ENCODE data around the gene RAB37.

Gene RAB37

DNA sequence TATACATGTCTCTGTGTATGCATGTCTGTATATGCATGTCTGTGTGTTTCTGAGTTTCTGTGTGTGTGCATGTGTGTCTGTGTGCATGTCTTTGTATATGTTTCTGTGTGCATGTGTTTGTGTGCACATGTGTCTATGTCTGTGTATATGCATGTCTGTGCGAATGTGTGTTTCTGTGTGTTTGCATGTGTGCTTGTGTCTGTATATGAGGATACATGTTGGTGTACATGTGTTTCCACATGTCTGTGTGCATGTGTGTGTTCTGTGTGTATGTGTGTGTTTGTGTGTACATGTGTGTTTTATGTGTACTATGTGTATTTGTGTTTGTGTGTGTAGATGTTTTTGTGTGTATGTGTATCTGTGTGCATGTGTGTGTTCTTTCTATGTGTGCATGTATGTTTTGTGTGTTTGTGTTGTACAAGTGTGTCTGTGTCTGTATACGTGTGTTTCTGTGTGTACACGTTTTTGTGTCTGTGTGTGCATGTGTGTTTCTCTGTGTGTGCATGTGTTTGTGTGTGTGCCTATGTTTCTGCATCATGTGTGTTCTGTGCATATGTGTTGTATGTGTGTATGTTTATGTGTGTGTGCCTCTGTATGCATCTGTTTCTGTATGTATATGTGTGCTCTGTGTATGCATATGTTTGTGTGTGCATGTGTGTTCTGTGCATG lies 8.9 kb upstream of the RAB37 start:
- no peak for TF ChIP-seq CTCF (IDR thresholded peaks at IDR 0.05; ENCODE audit: low read depth, low read length)
- no peak for DNase-seq (ENCODE audit: extremely low read depth, low read depth)

- no peak for DNase-seq (ENCODE audit: extremely low read depth, low read depth)
- no peak for TF ChIP-seq CTCF (IDR thresholded peaks at IDR 0.05; ENCODE audit: low read depth, low read length)
Observed at GRCh38 chr17:74728702-74729075, 8.4 kb upstream of the RAB37 start.

- no peak for DNase-seq (ENCODE audit: extremely low read depth, low read depth)
- TF ChIP-seq CTCF (IDR thresholded peaks at IDR 0.05; ENCODE audit: low read depth, low read length): no peak
Observed at GRCh38 chr17:74729368-74729767, 7.7 kb upstream of the RAB37 start.

GRCh38 chr17:74729866-74730265 lies 7.2 kb upstream of the RAB37 start:
- no peak for DNase-seq (ENCODE audit: extremely low read depth, low read depth)
- TF ChIP-seq CTCF (IDR thresholded peaks at IDR 0.05; ENCODE audit: low read depth, low read length): no peak

GRCh38 chr17:74730491-74731346 lies 6.3 kb upstream of the RAB37 start:
- no peak for DNase-seq (ENCODE audit: extremely low read depth, low read depth)

GRCh38 chr17:74731347-74731605 lies 5.8 kb upstream of the RAB37 start:
- TF ChIP-seq CTCF (IDR thresholded peaks at IDR 0.05; ENCODE audit: low read depth, low read length): no peak
- no peak for DNase-seq (ENCODE audit: extremely low read depth, low read depth)

More at GRCh38 chr17:74730491-74731346, 6.3 kb upstream of the RAB37 start:
- no peak for TF ChIP-seq CTCF (IDR thresholded peaks at IDR 0.05; ENCODE audit: low read depth, low read length)

DNA sequence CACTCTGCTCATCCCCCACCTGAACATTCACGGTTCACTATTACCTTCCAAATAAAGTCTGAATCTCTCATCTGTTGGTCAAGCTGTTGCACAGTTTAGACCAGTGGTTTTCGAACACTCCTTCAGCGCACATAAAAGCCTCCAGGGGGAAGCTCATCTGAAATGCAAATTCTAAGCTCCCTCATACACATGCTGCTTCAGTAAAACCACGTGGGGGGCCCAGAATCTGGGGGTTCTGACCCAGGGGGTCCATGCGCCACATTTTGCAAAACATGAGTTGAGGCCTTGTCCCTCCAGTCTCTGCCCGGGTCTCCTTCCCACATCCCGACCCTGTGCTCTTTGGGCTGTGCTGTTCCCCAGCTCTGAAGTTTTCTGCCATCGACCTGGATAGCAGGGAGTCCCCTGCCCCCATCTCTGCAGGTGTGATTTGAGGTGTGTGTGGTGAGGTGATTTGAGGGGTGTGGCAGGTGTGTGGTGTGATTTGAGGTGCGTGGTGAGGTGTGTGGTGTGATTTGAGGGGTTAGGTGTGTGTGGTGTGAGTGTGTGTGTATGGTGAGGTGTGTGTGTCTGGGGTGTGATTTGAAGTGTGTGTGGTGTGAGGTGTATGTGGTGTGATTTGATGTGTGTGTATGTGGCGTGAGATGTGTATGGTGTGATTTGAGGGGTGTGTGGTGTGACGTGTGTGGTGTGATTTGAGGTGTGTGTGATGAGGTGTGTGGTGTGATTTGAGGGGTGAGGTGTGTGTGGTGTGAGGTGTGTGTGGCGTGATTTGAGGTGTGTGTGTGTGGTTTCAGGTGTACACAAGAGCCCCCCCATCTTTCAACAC lies 4.8 kb upstream of the RAB37 start:
- no peak for TF ChIP-seq CTCF (IDR thresholded peaks at IDR 0.05; ENCODE audit: low read depth, low read length)
- DNase-seq (ENCODE audit: extremely low read depth, low read depth): no peak

Measured in AG09319 (cell line).